Measurements from ENCODE around the gene SLC38A4. TPM values are rescaled to one million over a fixed set of nuclear protein-coding genes. Genes with fewer than 3 reads are reported as not detected.

SLC38A4 gene
- total and polyA plus RNA-seq, 2 of the 8 experiments (the other 6 are each of a cell fraction or from before 2014, with no cell fraction given), result 6.7 to 15.4 TPM

DNA sequence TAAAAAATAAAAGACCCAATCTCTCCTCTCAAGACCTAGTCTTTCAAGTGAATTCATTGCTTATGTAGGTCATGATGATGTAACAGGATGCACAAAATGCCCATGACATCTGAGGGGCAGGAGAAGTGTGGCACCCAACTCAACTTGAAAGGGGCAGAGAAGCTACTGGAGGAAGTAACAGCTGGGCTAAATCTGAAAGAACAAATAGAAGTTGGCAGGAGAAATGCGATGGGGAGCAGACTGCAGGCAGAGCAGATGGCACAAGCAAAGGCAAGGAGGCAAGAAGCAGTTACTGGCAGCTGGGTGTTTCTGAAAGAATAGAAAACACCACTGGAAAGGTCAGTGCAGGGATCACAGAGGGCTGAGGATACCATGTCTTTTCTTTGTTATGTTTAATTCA lies 14.6 kb downstream of the SLC38A4 start:
- no peak overlapping the region for H3K4me3 ChIP-seq (ENCODE audit: extremely low read depth in 1 of 4, insufficient read depth in 2 of 4, low read depth in 3 of 4, low read length in 4 of 4)
- H3K14ac ChIP-seq (ENCODE audit: insufficient read length), result no peak overlapping the region
- H3K9me3 ChIP-seq (ENCODE audit: insufficient read depth in 2 of 2, low read depth in 1 of 2, low read length in 1 of 2), result no peaks in the 10 kb centered on the region
- no peak overlapping the region for H4K5ac ChIP-seq (ENCODE audit: insufficient read length, low read depth, low read length)
- WGBS, 2 experiments (ENCODE audit: extremely low coverage in 1 of 2, insufficient coverage in 1 of 2, insufficient read length in 1 of 2, insufficient replicate concordance in 2 of 2, low coverage in 1 of 2, low lambda C conversion rate in 2 of 2, missing lambda C conversion rate in 1 of 2), result 85% methylated on average over 1 of the region's 1 CpG; no CpG with 5 or more reads in 1 of the 2 experiments
- no peak overlapping the region for H3K9ac ChIP-seq (replicated peaks in 1 of 4; ENCODE audit: extremely low read depth in 1 of 4, low read depth in 3 of 4, low read length in 3 of 4)
- H2BK5ac ChIP-seq (ENCODE audit: low read depth, low read length), result no peak overlapping the region
- TF ChIP-seq YY1 (IDR thresholded peaks at IDR 0.05; ENCODE audit: low read depth, low read length), result no peak
- no peak for TF ChIP-seq SP4 (IDR thresholded peaks at IDR 0.05; ENCODE audit: low read length)
- no peak for TF ChIP-seq POLR2A (IDR thresholded peaks at IDR 0.05; ENCODE audit: control extremely low read depth in 1 of 2, low read depth in 2 of 2, low read length in 2 of 2)
- no peak for DNase-seq (ENCODE audit: low read depth in 1 of 2, low spot score in 2 of 2)
- H4K20me1 ChIP-seq (replicated peaks in 1 of 2; ENCODE audit: control insufficient read depth in 1 of 2, insufficient read depth in 2 of 2, low read length in 2 of 2), result no peaks in the 10 kb centered on the region
- no peak overlapping the region for H2BK20ac ChIP-seq (ENCODE audit: low read length)
- H4K8ac ChIP-seq (ENCODE audit: extremely low read depth, insufficient read depth, low read length), result no peak overlapping the region
- no peak overlapping the region for H3K18ac ChIP-seq (ENCODE audit: extremely low read depth, low read length)
- no peak for FAIRE-seq
- no peak overlapping the region for H3K4ac ChIP-seq (replicated peaks; ENCODE audit: insufficient read length, low read depth, low read length)
- ChIA-PET CTCF (ENCODE audit: partially characterized antibody) (interaction anchor here (1.3 to 1.9 kb wide), 2 partner anchors 10 to 42 kb away, joined by 3 to 7 read pairs; no protein-coding TSS in a partner anchor), POLR2A (ENCODE audit: partially characterized antibody) (interaction anchor here (1.5 kb wide), 1 partner anchor 11 kb away, joined by 3 read pairs; no protein-coding TSS in a partner anchor)
- H2BK15ac ChIP-seq (ENCODE audit: low read length), result no peak overlapping the region
- no peaks in the 10 kb centered on the region for H3K23me2 ChIP-seq (ENCODE audit: low read depth, low read length)
- no peak overlapping the region for H2AK5ac ChIP-seq (ENCODE audit: low read depth, low read length)
- H3K56ac ChIP-seq (replicated peaks; ENCODE audit: insufficient read length, low read depth, low read length), result no peak overlapping the region
- H3K4me2 ChIP-seq (ENCODE audit: insufficient read depth in 1 of 2, low read depth in 2 of 2, low read length in 2 of 2), result no peak overlapping the region
- no peaks in the 10 kb centered on the region for H3K36me3 ChIP-seq (ENCODE audit: control insufficient read depth in 2 of 4, insufficient read depth in 4 of 4, low read length in 3 of 4)
- no peaks in the 10 kb centered on the region for H3K79me2 ChIP-seq (ENCODE audit: control insufficient read depth in 1 of 2, insufficient read depth in 2 of 2, low read length in 2 of 2)
- no peaks in the 10 kb centered on the region; a peak in 1 of 7 replicates for H3K4me1 ChIP-seq (replicated peaks in 1 of 4; ENCODE audit: control insufficient read depth in 3 of 4, insufficient read depth in 4 of 4, low read length in 3 of 4)
- no peak overlapping the region for H4K91ac ChIP-seq (replicated peaks; ENCODE audit: insufficient read length, low read length)
- H3K79me1 ChIP-seq (ENCODE audit: low read depth, low read length), result no peaks in the 10 kb centered on the region
- H3K27me3 ChIP-seq (replicated peaks in 1 of 4; ENCODE audit: control insufficient read depth in 3 of 4, extremely low read depth in 1 of 4, insufficient read depth in 3 of 4, low read length in 3 of 4), result no peaks in the 10 kb centered on the region
- H2BK12ac ChIP-seq (ENCODE audit: low read depth, low read length), result no peak overlapping the region
- H3K23ac ChIP-seq (ENCODE audit: insufficient read length), result no peak overlapping the region
- H2AFZ ChIP-seq (ENCODE audit: low read length), result no peak overlapping the region
- H2BK120ac ChIP-seq (replicated peaks; ENCODE audit: low read depth, low read length), result no peak overlapping the region
- H3K27ac ChIP-seq (ENCODE audit: low read depth, low read length), result no peak overlapping the region
